ENCODE results near the gene FOXP2.

DNA sequence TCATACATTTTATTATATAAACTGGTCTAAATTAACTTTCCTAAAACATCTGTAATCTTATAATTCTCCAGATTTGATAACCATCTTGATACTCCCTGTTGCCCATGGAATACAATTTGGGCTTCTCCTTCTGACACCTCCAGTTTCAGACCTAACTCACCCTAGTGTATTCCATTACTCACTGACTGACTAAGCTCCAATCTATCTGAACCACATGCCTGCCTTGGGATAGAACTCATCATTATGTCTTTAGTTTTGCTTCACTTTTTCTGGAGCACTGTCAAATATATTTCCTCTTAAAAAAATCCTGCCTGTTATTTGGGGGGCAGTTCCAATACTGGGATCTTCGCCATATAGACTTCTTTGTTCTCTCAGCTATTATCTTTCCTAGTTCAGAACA, 4.9 kb upstream of the FOXP2 start:
- no peak for TF ChIP-seq POLR2A (IDR thresholded peaks at IDR 0.05)
- TF ChIP-seq, protein P1, sequence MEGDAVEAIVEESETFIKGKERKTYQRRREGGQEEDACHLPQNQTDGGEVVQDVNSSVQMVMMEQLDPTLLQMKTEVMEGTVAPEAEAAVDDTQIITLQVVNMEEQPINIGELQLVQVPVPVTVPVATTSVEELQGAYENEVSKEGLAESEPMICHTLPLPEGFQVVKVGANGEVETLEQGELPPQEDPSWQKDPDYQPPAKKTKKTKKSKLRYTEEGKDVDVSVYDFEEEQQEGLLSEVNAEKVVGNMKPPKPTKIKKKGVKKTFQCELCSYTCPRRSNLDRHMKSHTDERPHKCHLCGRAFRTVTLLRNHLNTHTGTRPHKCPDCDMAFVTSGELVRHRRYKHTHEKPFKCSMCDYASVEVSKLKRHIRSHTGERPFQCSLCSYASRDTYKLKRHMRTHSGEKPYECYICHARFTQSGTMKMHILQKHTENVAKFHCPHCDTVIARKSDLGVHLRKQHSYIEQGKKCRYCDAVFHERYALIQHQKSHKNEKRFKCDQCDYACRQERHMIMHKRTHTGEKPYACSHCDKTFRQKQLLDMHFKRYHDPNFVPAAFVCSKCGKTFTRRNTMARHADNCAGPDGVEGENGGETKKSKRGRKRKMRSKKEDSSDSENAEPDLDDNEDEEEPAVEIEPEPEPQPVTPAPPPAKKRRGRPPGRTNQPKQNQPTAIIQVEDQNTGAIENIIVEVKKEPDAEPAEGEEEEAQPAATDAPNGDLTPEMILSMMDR (IDR thresholded peaks at IDR 0.05 in 8 of 11, conservative IDR thresholded peaks at IDR 0.05 in 3 of 11): no peak
- no peak for TF ChIP-seq POLR2AphosphoS5 (IDR thresholded peaks at IDR 0.05)
